ENCODE measurements around the gene ESYT1. TPM values are rescaled to one million over a fixed set of nuclear protein-coding genes. Genes with fewer than 3 reads are reported as not detected.
A peak's percentile ranks its signal among the peaks of the same experiment; 100 is the strongest.

Gene ESYT1
- total and polyA plus RNA-seq, 10 of the 15 experiments (the other 5 are each of a cell fraction or from before 2014, with no cell fraction given): 47.5 to 120 (median 87.1) TPM

GRCh38 chr12:56158029-56158925 is 30.2 kb downstream of the ESYT1 start, which contains the start of gene MYL6 (continued):
- TF ChIP-seq SREBF1 (IDR thresholded peaks at IDR 0.05; ENCODE audit: low read length) (no peak), RB1 (IDR thresholded peaks at IDR 0.05; ENCODE audit: borderline replicate concordance) (peak; percentile 65; the same call in 1 of the 2 replicates), PAX8 (IDR thresholded peaks at IDR 0.05) (peak; percentile 63; the same call in 1 of the 2 replicates), TAF1 (IDR thresholded peaks at IDR 0.05; ENCODE audit: borderline replicate concordance, low read depth, low read length) (peak; percentile 89), SIN3A (IDR thresholded peaks at IDR 0.05; ENCODE audit: low read depth, low read length) (0 out of 2 replicates have a peak, but pooled peaks have one; percentile 9), PKNOX1 (IDR thresholded peaks at IDR 0.05) (peak; percentile 50), FOXM1 (IDR thresholded peaks at IDR 0.05; ENCODE audit: low read depth, low read length) (no peak), HDAC6 (IDR thresholded peaks at IDR 0.05; ENCODE audit: unreplicated experiment) (peak; percentile 67), RFX5 (IDR thresholded peaks at IDR 0.05; ENCODE audit: low read depth, low read length) (peak; percentile 85), POLR2AphosphoS2 (IDR thresholded peaks at IDR 0.05; ENCODE audit: low read depth, low read length) (peak; percentile 99), ZZZ3 (IDR thresholded peaks at IDR 0.05; ENCODE audit: control insufficient read depth, insufficient read length, low read depth) (no peak), MXI1 (IDR thresholded peaks at IDR 0.05; ENCODE audit: low read depth, low read length) (peak; percentile 46), MLLT1 (IDR thresholded peaks at IDR 0.05) (peak; percentile 96), ZBTB11 (CRISPR knock-in tag; IDR thresholded peaks at IDR 0.05) (peak; percentile 53), MEF2A (IDR thresholded peaks at IDR 0.05; ENCODE audit: insufficient read depth, low read depth, low read length) (no peak), ATF3 (IDR thresholded peaks at IDR 0.05; ENCODE audit: borderline replicate concordance, extremely low read depth, low read depth, low read length) (no peak), SREBF2 (IDR thresholded peaks at IDR 0.05; ENCODE audit: low read length) (no peak), CHD1 (IDR thresholded peaks at IDR 0.05; ENCODE audit: low read depth, low read length) (no peak)
